Fibroblast of pulmonary artery (primary cell): Measurements from ENCODE around the gene ARHGEF12.
A peak's percentile ranks its signal among the peaks of the same experiment; 100 is the strongest.

Experiments used
- DNase-seq: peaks from one replicate; pipeline ENCODE4 v3.0.0-alpha.2; 2010; ENCODE audit warnings: low read depth
- H3K4me3 ChIP-seq: replicated peaks from 2 replicates; pipeline ENCODE4 v1.5.1; 2011; ENCODE audit warnings: low read depth, mild to moderate bottlenecking, control low read depth, low read length, moderate library complexity
- TF ChIP-seq, protein P1 (sequence below): IDR thresholded peaks from 2 replicates; pipeline ENCODE4 v1.5.1; 2011; ENCODE audit warnings: mild to moderate bottlenecking, control low read depth, low read length, inconsistent platforms; ENCODE audit errors: missing control alignments

ARHGEF12 gene

DNA sequence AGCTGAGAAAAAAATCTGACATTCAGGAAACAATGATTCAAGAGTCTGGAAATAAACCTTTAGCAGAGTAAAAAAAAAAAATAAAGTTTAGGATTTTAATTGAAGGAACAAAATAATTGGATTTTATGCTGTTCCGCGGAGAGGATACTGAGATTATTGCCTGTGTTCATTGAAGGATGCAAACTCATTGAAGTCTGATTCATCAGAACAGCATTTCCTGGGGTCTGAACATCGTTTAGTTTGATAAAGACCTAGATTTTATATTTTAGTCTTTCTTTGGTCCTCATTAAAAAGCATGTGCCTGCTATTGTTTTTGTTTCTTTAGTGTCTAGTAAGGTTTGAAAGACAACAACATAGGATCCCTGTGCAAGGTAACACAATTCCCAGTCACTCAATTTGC, 6.7 kb upstream of the ARHGEF12 start:
- TF ChIP-seq, protein P1, sequence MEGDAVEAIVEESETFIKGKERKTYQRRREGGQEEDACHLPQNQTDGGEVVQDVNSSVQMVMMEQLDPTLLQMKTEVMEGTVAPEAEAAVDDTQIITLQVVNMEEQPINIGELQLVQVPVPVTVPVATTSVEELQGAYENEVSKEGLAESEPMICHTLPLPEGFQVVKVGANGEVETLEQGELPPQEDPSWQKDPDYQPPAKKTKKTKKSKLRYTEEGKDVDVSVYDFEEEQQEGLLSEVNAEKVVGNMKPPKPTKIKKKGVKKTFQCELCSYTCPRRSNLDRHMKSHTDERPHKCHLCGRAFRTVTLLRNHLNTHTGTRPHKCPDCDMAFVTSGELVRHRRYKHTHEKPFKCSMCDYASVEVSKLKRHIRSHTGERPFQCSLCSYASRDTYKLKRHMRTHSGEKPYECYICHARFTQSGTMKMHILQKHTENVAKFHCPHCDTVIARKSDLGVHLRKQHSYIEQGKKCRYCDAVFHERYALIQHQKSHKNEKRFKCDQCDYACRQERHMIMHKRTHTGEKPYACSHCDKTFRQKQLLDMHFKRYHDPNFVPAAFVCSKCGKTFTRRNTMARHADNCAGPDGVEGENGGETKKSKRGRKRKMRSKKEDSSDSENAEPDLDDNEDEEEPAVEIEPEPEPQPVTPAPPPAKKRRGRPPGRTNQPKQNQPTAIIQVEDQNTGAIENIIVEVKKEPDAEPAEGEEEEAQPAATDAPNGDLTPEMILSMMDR, result no peak
- no peak for DNase-seq
- no peak overlapping the region for H3K4me3 ChIP-seq

DNA sequence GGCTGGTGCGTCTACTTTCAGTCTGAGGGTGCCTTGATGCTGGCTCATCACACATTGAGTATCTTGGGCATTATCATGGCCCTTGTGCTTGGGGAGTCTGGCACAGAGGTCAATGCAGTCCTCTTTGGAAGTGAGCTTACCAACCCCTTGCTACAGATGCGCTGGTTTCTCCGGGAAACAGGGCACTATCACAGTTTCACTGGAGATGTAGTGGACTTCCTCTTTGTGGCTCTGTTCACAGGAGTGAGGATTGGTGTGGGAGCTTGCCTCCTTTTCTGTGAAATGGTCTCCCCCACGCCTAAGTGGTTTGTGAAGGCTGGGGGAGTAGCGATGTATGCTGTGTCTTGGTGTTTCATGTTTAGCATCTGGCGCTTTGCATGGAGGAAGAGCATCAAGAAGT, 6.2 kb upstream of the ARHGEF12 start:
- TF ChIP-seq, protein P1, result no peak
- H3K4me3 ChIP-seq, result no peak overlapping the region
- DNase-seq, result no peak

DNA sequence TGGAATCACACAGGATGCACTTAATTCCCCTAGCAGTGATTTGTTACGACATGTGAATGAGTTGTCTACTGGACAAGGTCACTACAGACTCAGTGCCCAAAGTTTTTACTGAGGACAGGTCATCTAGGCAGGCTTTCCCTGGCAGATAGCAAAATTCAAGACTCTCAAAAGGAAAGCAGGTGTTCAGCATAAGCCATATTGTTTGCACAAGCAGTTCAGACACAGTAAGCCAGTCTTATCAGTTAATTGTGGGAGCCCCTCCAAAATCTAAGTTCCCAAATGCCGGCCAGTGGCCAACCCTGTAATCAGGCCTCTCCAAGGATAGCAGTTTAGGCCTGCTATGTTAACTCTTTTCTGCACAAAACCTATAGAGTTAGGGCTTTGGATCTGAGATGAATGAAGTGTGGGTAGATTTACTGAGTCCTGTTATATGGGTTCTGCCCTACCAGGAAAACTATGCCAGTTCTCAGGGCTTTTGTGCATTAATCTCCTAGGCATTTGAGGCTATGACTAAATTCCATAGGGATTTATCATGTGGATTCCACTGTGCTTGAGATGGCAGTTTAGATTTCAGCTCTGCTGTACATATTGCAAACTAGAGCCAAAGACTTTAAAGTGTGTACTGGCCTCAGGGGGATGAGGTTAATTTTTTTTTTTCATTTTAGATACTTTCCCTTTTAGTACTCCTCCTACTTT, 4.8 kb upstream of the ARHGEF12 start:
- DNase-seq, result peak; percentile 83
- TF ChIP-seq, protein P1, result no peak
- H3K4me3 ChIP-seq, result no peak overlapping the region

DNA sequence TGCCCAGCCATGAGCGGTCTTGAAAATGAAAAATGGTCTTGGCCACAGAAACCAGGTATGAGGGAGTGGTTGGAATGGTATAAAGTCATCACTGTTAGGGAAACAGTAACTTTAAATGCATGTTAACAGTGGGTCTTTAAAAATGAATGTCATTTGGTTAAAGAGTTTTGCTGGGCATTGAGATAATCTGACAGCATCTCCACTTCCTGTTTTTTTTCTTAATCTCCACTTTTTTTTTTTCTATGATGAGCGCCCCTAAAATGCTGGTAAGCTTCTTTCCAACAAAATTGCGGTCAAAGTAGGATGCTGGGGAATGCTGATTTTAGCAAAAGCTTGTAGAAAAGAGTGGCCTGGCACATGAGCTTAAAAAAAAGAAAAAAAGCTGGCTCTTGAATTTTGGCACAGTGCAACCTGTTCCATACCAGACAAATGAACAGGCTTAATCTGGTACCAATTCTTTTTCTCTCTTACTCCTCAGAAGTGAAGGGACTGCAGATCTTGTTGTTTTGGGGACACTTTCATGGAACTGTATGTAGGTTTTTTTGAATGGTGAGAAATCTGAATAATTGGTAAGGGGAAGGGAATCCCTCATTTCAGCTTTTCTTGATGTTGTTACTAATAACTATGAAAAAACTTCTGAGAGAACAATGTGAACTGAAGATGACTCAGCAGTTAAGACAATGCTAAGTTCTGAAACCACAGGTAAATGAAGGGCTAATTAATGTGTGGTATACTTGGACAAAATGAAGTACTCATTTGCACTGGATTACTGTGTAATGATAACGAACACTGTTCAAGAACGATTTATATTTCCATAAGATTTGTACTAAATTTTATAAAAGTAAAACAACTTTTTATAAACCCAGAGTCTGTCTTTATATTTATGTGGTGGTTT, 3.1 kb upstream of the ARHGEF12 start:
- DNase-seq, result peak; percentile 30
- TF ChIP-seq, protein P1, result no peak
- no peak overlapping the region for H3K4me3 ChIP-seq

DNA sequence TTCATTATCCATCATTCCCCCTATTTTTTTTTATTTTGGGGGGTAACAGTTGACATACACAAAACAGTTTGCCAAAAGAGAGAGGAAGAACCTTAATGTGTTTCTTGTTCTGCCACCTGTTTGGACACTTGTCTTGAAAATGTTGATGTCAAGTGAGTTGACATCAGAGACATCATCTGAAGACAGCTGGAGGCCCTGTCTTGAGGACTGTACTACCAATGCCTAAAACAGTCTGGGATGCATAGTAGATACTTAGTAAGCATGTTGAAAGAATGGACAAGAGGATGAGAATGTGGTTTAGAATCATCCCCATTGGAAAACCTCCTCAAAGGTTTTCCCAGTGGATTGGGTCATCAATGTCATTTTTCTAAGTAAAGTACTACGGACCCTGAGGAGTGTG, 2.4 kb upstream of the ARHGEF12 start:
- DNase-seq, result no peak
- H3K4me3 ChIP-seq, result no peak overlapping the region
- TF ChIP-seq, protein P1, result no peak

DNA sequence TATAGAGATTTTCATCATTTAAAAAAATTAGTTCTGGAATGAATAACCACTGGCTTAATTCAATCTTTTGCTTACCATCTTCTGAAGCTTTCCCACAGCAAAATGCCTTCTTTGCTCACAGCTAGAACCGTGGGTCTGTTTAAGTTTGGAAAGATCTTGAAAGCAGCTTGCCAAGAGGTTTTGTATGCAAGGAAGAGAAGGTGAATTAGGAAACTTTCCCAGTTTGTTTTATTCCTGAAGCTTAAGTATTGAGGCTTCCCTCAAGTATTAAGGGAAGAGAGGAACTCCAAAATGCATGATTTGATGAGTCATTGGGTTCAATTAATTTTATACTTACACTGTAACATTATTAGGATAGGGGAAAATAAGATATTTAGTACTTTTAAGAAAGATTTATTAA, 1.9 kb upstream of the ARHGEF12 start:
- TF ChIP-seq, protein P1, result no peak
- H3K4me3 ChIP-seq, result no peak overlapping the region
- DNase-seq, result no peak
